ENCODE data around the gene ZNF618. TPM values are rescaled to one million over a fixed set of nuclear protein-coding genes. Genes with fewer than 3 reads are reported as not detected.

The ZNF618 gene
- polyA plus RNA-seq, 1 of the 3 experiments (the other 2 are of a cell fraction), result 6.2 TPM

DNA sequence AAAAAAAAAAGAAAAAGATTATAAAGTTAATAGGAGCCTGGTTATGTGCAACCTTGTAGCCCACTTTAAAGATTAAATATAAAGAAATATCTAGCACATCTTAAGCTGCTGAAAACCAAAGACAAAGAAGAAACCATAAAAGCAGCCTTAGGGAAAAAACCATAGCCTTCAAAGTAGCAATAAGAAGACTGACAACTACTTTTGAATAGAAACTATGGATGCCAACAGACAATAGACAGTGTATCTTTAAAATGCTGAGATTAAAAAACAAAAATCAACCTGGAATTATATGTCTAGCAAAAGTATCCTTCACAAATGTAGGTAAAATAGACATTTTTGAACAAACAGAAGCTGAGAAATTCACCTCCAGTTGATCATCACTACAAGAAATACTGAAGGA, 226.4 kb downstream of the ZNF618 start:
- Histone ChIP-seq H3K9me2 (no peaks in the 10 kb centered on the region), H3K9me3 (peaks cover 17% of the 10 kb centered on the region; the same call in 1 of the 2 replicates), H3K79me2 (ENCODE audit: insufficient read depth) (no peaks in the 10 kb centered on the region), H3K4me1 (ENCODE audit: control insufficient read depth in 1 of 2, insufficient read depth in 2 of 2, low read depth in 1 of 2, low read length in 1 of 2) (peaks cover 0 to 9% of the 10 kb centered on the region in 2 experiments; a peak in 1 of 4 replicates), H4K20me1 (ENCODE audit: insufficient read depth) (no peaks in the 10 kb centered on the region), H3K36me3 (replicated peaks in 1 of 2; ENCODE audit: control insufficient read depth in 1 of 2, insufficient read depth in 2 of 2, low read length in 1 of 2) (peaks cover 0 to 3% of the 10 kb centered on the region in 2 experiments), H3K4me2 (no peak overlapping the region), H3K27ac (ENCODE audit: low read depth in 2 of 2, low read length in 1 of 2) (no peak overlapping the region), H2AFZ (ENCODE audit: low read depth) (no peak overlapping the region), H3F3A (replicated peaks; ENCODE audit: insufficient read depth) (peaks cover 22% of the 10 kb centered on the region), H3K4me3 (ENCODE audit: low read depth in 2 of 2, low read length in 1 of 2) (no peak overlapping the region), H3K27me3 (ENCODE audit: insufficient read depth) (peaks cover 8% of the 10 kb centered on the region; the same call in 1 of the 2 replicates), H3K9ac (no peak overlapping the region)
- DNase-seq, result no peak
- TF ChIP-seq EZH2phosphoT487 (IDR thresholded peaks at IDR 0.05; ENCODE audit: borderline replicate concordance, low read depth) (no peak), SMC3 (IDR thresholded peaks at IDR 0.05; ENCODE audit: low read depth, low read length) (no peak), RFX5 (IDR thresholded peaks at IDR 0.05; ENCODE audit: low read length) (no peak), EP300 (IDR thresholded peaks at IDR 0.05; ENCODE audit: borderline replicate concordance in 1 of 2, low read depth in 1 of 2, low read length in 1 of 2) (no peak), GATA2 (CRISPR knock-in tag; IDR thresholded peaks at IDR 0.05) (no peak)
- TF ChIP-seq, protein P1, sequence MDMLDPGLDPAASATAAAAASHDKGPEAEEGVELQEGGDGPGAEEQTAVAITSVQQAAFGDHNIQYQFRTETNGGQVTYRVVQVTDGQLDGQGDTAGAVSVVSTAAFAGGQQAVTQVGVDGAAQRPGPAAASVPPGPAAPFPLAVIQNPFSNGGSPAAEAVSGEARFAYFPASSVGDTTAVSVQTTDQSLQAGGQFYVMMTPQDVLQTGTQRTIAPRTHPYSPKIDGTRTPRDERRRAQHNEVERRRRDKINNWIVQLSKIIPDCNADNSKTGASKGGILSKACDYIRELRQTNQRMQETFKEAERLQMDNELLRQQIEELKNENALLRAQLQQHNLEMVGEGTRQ (IDR thresholded peaks at IDR 0.05; ENCODE audit: borderline replicate concordance, low read depth, low read length), result no peak
- ChIA-PET POLR2A (no interaction called here), CTCF (interaction anchor here (1.2 to 4.8 kb wide), 3 partner anchors 16 to 169 kb away, joined by 3 to 33 read pairs (median 7); no protein-coding TSS in a partner anchor)

DNA sequence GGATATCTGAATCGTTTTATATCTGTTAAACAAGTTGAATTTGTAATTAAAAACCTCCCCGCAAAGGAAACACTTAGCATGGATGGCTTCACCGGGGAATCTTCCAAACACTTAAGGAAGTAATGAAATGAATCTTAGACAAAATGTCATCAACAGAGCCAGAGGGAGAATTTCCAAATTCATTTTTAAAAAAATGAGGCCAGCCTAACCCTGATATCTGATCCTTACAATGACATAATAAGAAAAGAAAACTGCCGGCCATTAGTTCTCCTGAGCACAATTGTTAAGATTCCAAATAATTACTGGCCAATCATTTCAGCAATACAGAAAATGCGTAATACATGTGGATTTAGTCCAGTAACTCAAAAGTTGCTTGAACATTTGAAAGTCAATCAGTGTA, 229.1 kb downstream of the ZNF618 start:
- no peak overlapping the region for H3K9ac ChIP-seq
- no peaks in the 10 kb centered on the region for H3K79me2 ChIP-seq (ENCODE audit: insufficient read depth)
- DNase-seq, result no peak
- 45% methylated on average over 5 of the region's 5 CpGs for WGBS (ENCODE audit: low lambda C conversion rate)
- no peaks in the 10 kb centered on the region for H3K9me2 ChIP-seq
- no peak overlapping the region for H3K4me3 ChIP-seq (ENCODE audit: low read depth in 2 of 2, low read length in 1 of 2)
- peaks cover 17% of the 10 kb centered on the region; the same call in 1 of the 2 replicates for H3K9me3 ChIP-seq
- ChIA-PET POLR2A (no interaction called here), CTCF (interaction anchor here (1.3 to 6.4 kb wide), 3 partner anchors 21 to 187 kb away, joined by 5 to 269 read pairs (median 59); partner anchors contain the start of gene COL27A1)
- no peak overlapping the region for H3K27ac ChIP-seq (ENCODE audit: low read depth in 2 of 2, low read length in 1 of 2)
- peaks cover 23% of the 10 kb centered on the region for H3F3A ChIP-seq (replicated peaks; ENCODE audit: insufficient read depth)
- TF ChIP-seq EP300 (IDR thresholded peaks at IDR 0.05; ENCODE audit: borderline replicate concordance in 1 of 2, low read depth in 1 of 2, low read length in 1 of 2) (no peak), EZH2phosphoT487 (IDR thresholded peaks at IDR 0.05; ENCODE audit: borderline replicate concordance, low read depth) (no peak), ELF1 (IDR thresholded peaks at IDR 0.05) (no peak), GATA2 (CRISPR knock-in tag; IDR thresholded peaks at IDR 0.05) (no peak), SIN3A (IDR thresholded peaks at IDR 0.05; ENCODE audit: borderline replicate concordance, low read depth, low read length) (no peak), REST (IDR thresholded peaks at IDR 0.05; ENCODE audit: low read depth, low read length) (no peak), JUND (IDR thresholded peaks at IDR 0.05) (no peak), POLR2AphosphoS5 (IDR thresholded peaks at IDR 0.05; ENCODE audit: low read depth, low read length) (no peak), CHD2 (IDR thresholded peaks at IDR 0.05; ENCODE audit: low read length, partially characterized antibody) (no peak), TEAD4 (IDR thresholded peaks at IDR 0.05; ENCODE audit: borderline replicate concordance, insufficient read depth) (no peak), FOXJ3 (CRISPR knock-in tag; IDR thresholded peaks at IDR 0.05) (no peak), FOXM1 (IDR thresholded peaks at IDR 0.05; ENCODE audit: low read depth) (no peak)
- TF ChIP-seq, protein P2, sequence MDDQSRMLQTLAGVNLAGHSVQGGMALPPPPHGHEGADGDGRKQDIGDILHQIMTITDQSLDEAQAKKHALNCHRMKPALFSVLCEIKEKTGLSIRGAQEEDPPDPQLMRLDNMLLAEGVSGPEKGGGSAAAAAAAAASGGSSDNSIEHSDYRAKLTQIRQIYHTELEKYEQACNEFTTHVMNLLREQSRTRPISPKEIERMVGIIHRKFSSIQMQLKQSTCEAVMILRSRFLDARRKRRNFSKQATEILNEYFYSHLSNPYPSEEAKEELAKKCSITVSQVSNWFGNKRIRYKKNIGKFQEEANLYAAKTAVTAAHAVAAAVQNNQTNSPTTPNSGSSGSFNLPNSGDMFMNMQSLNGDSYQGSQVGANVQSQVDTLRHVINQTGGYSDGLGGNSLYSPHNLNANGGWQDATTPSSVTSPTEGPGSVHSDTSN (IDR thresholded peaks at IDR 0.05), result no peak
- TF ChIP-seq, protein P3, sequence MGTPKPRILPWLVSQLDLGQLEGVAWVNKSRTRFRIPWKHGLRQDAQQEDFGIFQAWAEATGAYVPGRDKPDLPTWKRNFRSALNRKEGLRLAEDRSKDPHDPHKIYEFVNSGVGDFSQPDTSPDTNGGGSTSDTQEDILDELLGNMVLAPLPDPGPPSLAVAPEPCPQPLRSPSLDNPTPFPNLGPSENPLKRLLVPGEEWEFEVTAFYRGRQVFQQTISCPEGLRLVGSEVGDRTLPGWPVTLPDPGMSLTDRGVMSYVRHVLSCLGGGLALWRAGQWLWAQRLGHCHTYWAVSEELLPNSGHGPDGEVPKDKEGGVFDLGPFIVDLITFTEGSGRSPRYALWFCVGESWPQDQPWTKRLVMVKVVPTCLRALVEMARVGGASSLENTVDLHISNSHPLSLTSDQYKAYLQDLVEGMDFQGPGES (IDR thresholded peaks at IDR 0.05; ENCODE audit: low read depth, low read length), result no peak
- TF ChIP-seq, protein P4, sequence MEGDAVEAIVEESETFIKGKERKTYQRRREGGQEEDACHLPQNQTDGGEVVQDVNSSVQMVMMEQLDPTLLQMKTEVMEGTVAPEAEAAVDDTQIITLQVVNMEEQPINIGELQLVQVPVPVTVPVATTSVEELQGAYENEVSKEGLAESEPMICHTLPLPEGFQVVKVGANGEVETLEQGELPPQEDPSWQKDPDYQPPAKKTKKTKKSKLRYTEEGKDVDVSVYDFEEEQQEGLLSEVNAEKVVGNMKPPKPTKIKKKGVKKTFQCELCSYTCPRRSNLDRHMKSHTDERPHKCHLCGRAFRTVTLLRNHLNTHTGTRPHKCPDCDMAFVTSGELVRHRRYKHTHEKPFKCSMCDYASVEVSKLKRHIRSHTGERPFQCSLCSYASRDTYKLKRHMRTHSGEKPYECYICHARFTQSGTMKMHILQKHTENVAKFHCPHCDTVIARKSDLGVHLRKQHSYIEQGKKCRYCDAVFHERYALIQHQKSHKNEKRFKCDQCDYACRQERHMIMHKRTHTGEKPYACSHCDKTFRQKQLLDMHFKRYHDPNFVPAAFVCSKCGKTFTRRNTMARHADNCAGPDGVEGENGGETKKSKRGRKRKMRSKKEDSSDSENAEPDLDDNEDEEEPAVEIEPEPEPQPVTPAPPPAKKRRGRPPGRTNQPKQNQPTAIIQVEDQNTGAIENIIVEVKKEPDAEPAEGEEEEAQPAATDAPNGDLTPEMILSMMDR (IDR thresholded peaks at IDR 0.05), result no peak
- H3K4me2 ChIP-seq, result no peak overlapping the region
- no peaks in the 10 kb centered on the region for H4K20me1 ChIP-seq (ENCODE audit: insufficient read depth)
- H3K27me3 ChIP-seq (ENCODE audit: insufficient read depth), result no peaks in the 10 kb centered on the region; the same call in 1 of the 2 replicates
- H3K36me3 ChIP-seq (replicated peaks in 1 of 2; ENCODE audit: control insufficient read depth in 1 of 2, insufficient read depth in 2 of 2, low read length in 1 of 2), result peaks cover 0 to 3% of the 10 kb centered on the region in 2 experiments
- H2AFZ ChIP-seq (ENCODE audit: low read depth), result no peak overlapping the region
- no peaks in the 10 kb centered on the region for H3K4me1 ChIP-seq (ENCODE audit: control insufficient read depth in 1 of 2, insufficient read depth in 2 of 2, low read depth in 1 of 2, low read length in 1 of 2)
